Measurements from ENCODE around the gene DNA2. TPM values are rescaled to one million over a fixed set of nuclear protein-coding genes. Genes with fewer than 3 reads are reported as not detected.

The DNA2 gene
- total RNA-seq, 2 experiments from 2014 or later, result 27.3 to 28.9 TPM

Other genes starting within 250 kb of the DNA2 start
- gene ATOH7, start 239.9 kb downstream of the DNA2 start, total RNA-seq, result not detected
- 100 to 1,000 TPM; 126 to 157 TPM for gene HNRNPH3, start 139.9 kb downstream of the DNA2 start, total RNA-seq
- 1 to 10 TPM; 1.1 to 1.2 TPM for gene PBLD, start 139.0 kb downstream of the DNA2 start, total RNA-seq
- 1 to 10 TPM; 9.1 to 9.5 TPM for gene RUFY2, start 64.7 kb downstream of the DNA2 start, total RNA-seq
- 10 to 100 TPM in 1 of 2 experiments, 1 to 10 TPM in 1; 9.0 to 11.8 TPM for gene SLC25A16, start 55.5 kb upstream of the DNA2 start, total RNA-seq
- 1 to 10 TPM in 1 of 2 experiments, under 1 TPM in 1; 0.71 to 1.3 TPM for gene TET1, start 88.4 kb upstream of the DNA2 start, total RNA-seq
- gene CCAR1, start 249.3 kb upstream of the DNA2 start, total RNA-seq, result 100 to 1,000 TPM in 1 of 2 experiments, 10 to 100 TPM in 1; 89.5 to 125 TPM